Adipose tissue (tissue), 3 donors: ENCODE results near the gene WBP2NL. TPM values are rescaled to one million over a fixed set of nuclear protein-coding genes. Genes with fewer than 3 reads are reported as not detected.

Experiments
- polyA plus RNA-seq, 3 donors: library from polyadenylated mRNA; stranded (reverse); fragments of 200-250 nt; gene quantifications; one replicate each; pipeline ENCODE4 v1.2.3, GENCODE V29; 2013
- donor health status: healthy with polysubstance abuse.
- donor health status: Bipolar disorder and iron deficiency.
- donor health status: healthy.

The WBP2NL gene
- polyA plus RNA-seq, 3 donors = 0.18 to 1.1 (median 0.45) TPM

Other genes with a start within 250 kb of the WBP2NL start
- 1 to 10 TPM in 2 of 3 donors, under 1 TPM in 1; 0.79 to 2.9 (median 1.8) TPM for gene CCDC134, start 198.1 kb upstream of the WBP2NL start, polyA plus RNA-seq
- gene SREBF2, start 165.7 kb upstream of the WBP2NL start, polyA plus RNA-seq = 10 to 100 TPM; 20.8 to 40.6 (median 35.8) TPM
- not detected for gene SHISA8, start 83.7 kb upstream of the WBP2NL start, polyA plus RNA-seq
- under 1 TPM in 2 of 3 donors, not detected in 1; 0.19 to 0.38 TPM for gene TNFRSF13C, start 72.0 kb upstream of the WBP2NL start, polyA plus RNA-seq
- 1 to 10 TPM in 2 of 3 donors, under 1 TPM in 1; 0.74 to 3.1 (median 1.1) TPM for gene CENPM, start 51.6 kb upstream of the WBP2NL start, polyA plus RNA-seq
- under 1 TPM; 0.09 to 0.79 (median 0.70) TPM for gene SEPTIN3, start 29.3 kb upstream of the WBP2NL start, polyA plus RNA-seq
- 10 to 100 TPM in 1 of 3 donors, 1 to 10 TPM in 2; 6.6 to 17.6 (median 7.6) TPM for gene NAGA, start 72.0 kb downstream of the WBP2NL start, polyA plus RNA-seq
- gene PHETA2, start 75.5 kb downstream of the WBP2NL start, polyA plus RNA-seq = 10 to 100 TPM in 2 of 3 donors, 1 to 10 TPM in 1; 7.9 to 14.5 (median 11.8) TPM
- gene SMDT1, start 80.9 kb downstream of the WBP2NL start, polyA plus RNA-seq = 100 to 1,000 TPM in 1 of 3 donors, 10 to 100 TPM in 2; 53.3 to 129 (median 86.4) TPM
- gene NDUFA6, start 92.0 kb downstream of the WBP2NL start, polyA plus RNA-seq = 10 to 100 TPM; 51.6 to 94.7 (median 94.1) TPM
- gene CYP2D6, start 132.0 kb downstream of the WBP2NL start, polyA plus RNA-seq = 1 to 10 TPM in 2 of 3 donors, under 1 TPM in 1; 0.85 to 1.2 (median 1.1) TPM